Measurements from ENCODE around the gene AXDND1.

Gene AXDND1

DNA sequence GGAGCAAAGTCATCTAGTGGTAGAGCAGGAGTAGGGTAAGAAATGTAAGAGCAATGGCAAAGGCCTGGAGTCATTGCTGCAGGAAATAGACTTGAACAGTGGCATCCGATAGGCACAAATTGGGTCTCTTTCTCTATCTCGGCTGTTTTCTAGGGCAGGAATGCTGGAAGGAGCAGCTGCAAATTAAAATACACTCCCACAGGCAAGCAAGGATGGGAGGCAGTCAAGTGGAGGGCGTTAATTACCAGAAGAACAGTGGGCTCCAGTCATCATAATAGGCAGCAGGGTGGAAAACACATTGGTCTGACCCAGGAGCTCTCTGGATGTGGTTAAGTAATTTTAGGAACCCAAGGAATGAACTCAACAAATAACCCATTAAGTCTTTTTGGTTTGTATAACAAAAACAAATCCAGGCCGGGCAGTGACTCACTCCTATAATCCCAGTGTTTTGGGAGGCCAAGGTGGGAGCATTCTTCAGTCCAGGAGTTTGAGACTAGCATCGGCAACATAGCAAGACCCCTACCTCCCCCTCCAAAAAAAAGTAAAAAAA, 218.1 kb downstream of the AXDND1 start:
- DNase-seq (ENCODE audit: low spot score): no peak

DNA sequence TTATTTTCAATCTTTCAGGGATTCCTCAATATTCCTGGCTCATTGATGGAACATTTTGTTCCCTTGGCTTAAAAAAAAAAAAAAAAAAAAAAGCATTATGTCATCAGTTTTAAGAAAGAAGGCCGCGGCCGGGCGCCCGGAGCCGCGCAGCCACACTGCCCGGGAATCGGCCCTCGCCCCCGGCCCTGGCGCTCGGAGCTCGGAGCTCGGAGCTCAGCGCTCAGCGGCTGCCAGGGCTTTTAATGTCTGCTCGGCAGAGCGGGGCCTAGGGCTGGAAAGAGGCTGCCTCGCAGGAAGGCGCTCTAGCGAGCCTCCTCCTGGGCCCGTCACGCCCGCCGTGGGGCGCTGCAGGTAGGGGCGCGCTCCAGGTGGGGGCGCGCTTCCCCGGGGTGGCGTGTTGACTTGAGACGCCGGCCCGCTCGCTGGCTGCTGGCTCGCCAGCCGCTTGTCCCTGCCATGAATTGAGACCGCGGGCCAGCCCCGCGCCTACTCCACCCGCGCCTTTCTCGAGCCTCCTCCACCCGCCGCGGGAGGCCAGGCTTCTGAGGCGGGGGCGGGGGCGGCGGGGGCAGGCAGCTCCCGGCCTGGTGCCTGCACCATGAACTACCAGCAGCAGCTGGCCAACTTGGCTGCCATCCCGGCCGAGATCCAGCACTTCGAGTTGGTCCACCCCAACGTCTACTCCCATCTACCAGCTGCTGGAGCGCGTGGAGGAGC, 220.5 kb downstream of the AXDND1 start:
- DNase-seq (ENCODE audit: low spot score): no peak

- no peak for DNase-seq (ENCODE audit: low spot score)
Observed at GRCh38 chr1:179587336-179587735, 221.6 kb downstream of the AXDND1 start.

GRCh38 chr1:179588425-179589024, 222.8 kb downstream of the AXDND1 start:
- no peak for DNase-seq (ENCODE audit: low spot score)

- DNase-seq (ENCODE audit: low spot score): no peak
Observed at GRCh38 chr1:179589509-179589908, 223.7 kb downstream of the AXDND1 start.

GRCh38 chr1:179590671-179591070, 224.9 kb downstream of the AXDND1 start:
- no peak for DNase-seq (ENCODE audit: low spot score)

DNA sequence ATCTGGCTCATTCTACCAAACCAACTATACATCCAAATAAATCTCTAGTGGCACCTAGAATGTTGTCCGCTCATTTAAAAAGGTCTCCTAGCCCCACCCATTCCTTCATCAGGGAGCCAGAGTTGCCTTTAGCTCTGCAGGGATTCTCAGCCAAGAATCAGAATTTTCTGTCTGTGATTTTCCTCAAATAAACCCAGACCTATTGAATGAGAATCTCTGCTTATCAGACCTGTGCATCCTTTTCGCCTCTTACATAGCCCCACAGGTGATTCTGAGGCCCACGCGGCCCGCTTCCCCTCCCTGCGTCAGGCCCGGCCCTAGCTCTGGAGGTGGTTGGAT, 225.5 kb downstream of the AXDND1 start:
- no peak for DNase-seq (ENCODE audit: low spot score)

DNA sequence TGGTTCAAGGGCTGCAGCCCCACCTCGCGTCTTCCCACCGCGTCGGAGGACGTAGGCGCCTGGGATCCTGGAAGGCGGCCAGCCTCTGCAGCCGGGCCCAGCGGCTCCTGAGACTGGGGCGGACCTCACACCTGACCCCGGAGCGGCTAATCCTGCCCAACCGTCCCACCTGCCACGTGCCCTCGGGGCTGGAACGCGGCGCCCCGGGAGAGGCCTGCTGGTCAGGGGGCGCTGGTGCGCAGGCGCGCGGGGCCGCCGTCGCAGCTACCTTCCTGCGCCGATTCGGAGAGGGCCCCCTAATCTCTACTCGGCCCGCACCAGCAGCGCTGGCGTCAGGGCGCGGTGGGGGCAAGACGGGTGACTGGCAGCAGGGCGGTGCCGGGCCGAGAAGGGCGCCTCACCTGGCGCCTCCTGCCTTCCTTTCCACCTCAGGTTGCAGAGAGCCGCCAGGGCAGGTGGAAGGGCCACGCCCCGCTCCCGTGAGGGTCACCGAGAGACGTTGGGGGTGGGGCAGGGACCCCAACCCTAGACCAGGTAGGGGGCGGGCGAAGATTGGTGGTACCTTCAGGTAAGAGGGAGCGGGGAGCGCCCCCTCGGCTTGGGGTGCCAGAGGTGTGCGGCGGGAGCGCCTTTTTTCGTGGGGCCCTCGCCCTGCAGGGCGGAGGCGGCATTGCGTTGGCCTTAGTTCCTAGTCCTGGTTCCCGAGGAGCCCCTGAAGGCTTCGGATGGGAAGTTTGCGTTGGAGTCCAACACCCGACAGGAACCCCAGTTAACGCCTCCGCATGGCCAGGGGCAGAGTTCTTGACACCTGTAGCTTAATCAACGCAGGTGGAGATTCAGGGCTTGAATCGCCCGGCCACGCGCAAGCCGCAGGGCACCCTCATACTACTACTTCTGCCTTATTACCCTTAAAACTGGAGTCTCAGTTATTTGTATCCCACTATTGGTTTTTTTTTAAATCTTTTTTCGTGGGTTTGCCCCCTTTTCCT, 226.1 kb downstream of the AXDND1 start, which contains the start of gene TDRD5:
Gene TDRD5 (plus strand): TSS at position 241 of the 989 bp plus-strand sequence. CDS start 784 bp downstream, outside the sequence.
- DNase-seq (ENCODE audit: low spot score): no peak

GRCh38 chr1:179598631-179599030, 232.9 kb downstream of the AXDND1 start:
- no peak for DNase-seq (ENCODE audit: low spot score)

DNA sequence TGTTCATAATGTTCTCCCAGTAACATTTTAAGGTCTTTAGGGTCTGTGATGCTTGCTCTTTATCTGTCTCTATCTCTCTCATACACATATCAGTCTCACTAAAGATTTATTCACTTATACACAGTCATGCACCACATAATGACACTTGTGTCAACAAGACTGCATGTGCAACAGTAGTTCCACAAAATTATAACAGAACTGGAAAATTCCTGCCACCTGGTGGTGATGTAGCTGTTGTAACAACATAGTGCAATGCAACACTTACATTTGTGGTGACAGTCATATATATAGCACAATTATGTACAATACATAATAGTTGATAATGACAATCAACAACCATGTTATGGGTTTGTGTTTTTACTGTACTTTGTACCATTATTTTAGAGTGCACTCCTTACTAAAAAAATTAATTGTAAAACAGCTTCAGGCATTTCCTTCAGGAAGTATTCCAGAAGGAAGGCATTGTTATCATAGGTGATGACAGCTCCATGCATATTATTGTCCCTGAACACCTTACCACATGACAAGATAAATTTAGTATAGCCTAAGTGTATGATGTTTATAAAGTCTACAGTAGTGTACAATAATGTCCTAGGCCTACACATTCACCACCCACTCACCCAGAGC, 234.0 kb downstream of the AXDND1 start:
- no peak for DNase-seq (ENCODE audit: low spot score)

DNA sequence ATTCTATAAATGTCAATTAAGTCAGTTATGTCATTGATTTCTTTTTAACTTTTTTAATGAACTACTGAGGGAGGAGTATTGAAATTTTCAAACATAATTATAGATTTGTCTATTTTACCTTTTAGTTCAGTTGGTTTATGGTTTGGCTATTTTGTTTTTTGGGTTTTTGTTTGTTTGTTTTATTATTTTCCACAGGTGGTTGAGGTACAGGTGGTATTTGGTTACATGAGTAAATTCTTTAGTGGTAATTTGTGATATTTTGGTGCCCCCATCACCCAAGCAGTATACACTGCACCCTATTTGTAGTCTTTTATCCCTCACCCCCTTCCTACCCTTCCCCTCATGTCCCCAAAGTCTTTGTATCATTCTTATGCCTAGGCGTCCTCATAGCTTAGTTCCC, 235.3 kb downstream of the AXDND1 start:
- no peak for DNase-seq (ENCODE audit: low spot score)
